Stimulated activated CD4-positive, alpha-beta T cell treated with anti-CD3 and anti-CD28 coated beads, Interleukin-2, amount 100 ng/mL, for 48 hours (primary cell): ENCODE results near the gene BSDC1.
"Not testable (repeated sequence)": the region's sequence is repeated elsewhere in the genome, so short reads cannot be mapped to it uniquely, and the experiment has no call there.

ENCODE experiments used
- DNase-seq, 2 donors: peaks; one replicate each; pipeline ENCODE4 v3.0.0-alpha.2; 2020

The BSDC1 gene

DNA sequence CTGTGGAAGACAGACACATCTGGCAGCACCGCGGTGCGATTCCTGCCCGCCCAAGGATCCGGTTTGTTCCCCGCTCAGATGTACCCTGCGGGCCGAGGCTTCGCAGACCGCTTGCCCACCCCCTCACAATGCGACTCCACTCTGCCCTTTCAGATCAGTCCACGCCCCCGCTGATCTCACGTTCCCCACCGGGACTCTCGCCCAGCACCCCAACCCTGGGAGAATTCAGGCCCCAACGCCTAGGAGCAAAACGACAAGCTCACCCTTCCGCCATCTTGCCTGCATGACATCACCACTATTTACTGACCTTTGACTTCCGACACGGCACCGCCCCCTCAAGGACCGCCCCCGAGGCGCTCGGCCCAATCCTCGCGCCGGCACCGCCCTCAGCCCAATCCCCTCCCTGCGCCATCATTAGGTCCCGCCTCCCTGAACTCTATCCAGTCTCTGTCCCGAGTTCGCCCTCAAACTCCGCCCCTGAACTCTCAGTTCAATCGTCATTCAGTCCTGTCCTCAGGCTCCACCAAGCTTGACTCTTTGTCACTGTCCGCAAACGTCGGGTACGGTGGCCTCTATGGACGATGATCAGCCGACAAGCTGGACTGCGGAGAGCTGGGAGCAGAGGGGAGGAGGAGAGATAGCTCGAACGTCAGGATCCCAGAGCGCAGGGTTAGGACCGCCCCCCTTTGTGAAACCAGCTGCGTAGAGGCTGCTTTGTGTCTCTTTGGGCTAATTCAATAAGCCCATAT lies at the start of gene BSDC1:
Gene BSDC1 (minus strand): TSS at position 301 of the 749 bp plus-strand sequence. CDS start 27 bp downstream, at position 274.
- DNase-seq = peak; percentile 98

DNA sequence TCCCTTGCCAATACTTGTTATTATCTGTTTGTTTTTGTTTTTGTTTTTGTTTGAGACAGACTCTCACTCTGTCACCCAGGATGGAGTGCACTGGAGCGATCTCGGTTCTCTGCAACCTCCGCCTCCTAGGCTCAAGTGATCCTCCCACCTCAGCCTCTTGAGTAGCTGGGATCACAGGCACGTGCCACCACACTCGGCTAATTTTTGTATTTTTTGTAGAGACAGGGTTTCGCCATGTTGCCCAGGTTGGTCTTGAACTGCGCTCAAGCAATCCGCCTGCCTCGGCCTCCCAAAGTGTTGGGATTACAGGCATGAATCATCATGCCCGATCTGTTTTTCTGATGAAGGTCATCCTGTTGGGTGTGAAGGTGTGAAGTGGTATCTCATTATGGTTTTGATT lies 47.2 kb upstream of the BSDC1 start:
- DNase-seq = not testable (repeated sequence)

DNA sequence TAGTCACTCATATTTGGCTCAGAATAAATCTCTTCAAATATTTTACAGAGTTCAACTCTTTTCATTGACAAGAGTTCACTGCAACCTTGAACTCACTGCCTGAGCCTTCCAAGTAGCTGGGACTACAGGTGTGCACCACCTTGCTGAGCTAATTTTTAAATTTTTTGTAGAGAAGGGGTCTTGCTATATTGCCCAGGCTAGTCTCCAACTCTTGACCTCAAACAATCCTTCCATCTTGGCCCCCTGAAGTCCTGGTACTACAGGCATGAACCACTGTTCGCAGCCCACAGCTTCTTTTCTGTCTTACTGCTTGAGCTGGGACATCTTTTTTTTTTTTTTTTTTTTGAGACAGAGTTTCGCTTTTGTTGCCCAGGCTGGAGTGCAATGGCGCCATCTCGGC lies 44.5 kb upstream of the BSDC1 start:
- DNase-seq = not testable (repeated sequence)

DNA sequence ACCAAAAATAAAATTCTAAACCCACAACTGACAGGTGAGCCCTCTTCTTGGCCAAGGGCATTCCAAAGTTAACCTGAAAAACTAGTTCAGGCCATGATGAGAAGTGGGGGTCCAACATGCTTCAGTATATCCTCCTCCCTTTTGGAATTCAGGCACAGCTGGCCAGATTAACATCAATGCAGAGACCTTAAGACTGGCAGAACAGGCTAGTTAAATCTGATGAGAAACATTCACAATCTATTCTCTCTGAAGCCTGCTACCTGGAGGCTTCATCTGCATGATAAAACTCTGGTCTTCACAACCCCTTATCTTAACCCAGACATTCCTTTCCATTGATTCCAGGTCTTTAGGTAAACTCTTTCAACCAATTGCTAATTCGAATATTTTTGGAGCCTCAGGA lies 43.9 kb upstream of the BSDC1 start:
- no peak for DNase-seq

GRCh38 chr1:32431736-32432400 lies 37.6 kb upstream of the BSDC1 start:
- DNase-seq = no peak

- no peak for DNase-seq
These were observed 33.2 kb upstream of the BSDC1 start for GRCh38 chr1:32427264-32427963.

GRCh38 chr1:32426489-32427255 lies 32.4 kb upstream of the BSDC1 start:
- DNase-seq = no peak

- no peak for DNase-seq
These were observed 27.5 kb upstream of the BSDC1 start for GRCh38 chr1:32421775-32422174.

- no peak for DNase-seq
These were observed 20.1 kb upstream of the BSDC1 start for GRCh38 chr1:32414186-32414886.

- DNase-seq = peak; percentile 75 to 78
These were observed 19.4 kb upstream of the BSDC1 start for GRCh38 chr1:32413507-32414185.

DNA sequence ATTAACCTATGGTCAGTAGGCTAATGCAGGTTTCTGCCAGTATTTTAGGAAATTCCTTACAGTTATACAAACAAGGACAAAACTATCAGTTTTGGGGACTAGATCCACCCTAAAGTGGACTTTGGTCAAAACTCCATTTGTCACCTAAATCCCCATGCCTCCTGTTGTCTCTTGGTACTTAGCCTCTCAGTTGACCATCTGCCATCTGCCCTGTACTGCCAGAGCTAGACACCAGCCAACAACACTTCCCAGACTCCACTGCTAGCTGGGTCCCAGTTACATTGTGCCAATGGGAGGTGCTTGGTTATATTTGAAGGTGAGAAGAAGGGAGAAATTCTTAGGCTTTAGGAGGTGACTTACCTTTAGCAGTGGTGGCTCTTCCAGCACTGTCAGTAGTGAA lies 17.0 kb upstream of the BSDC1 start:
- DNase-seq = no peak

DNA sequence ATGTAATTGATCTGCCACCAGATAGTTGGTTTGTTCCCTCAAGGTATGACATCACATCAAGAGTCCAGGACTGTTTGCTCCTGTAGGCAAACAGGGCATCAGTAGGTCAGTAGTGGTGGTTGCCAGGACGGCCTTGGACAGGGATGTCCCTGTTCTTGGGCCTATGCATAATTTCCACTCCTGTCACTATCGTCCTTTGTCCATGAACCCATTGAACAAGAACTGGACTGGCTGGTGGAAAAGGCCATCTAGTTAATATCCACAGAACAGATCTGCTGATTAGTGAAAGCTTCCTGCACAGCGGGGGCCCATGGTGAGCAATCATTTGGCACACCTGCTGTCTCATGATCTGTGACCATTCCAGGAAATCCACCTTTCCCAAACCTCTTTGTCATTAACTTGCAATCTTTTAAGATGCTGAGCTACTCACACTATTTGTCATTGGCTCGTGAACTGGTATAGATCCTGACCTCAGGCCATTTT lies 12.4 kb upstream of the BSDC1 start:
- no peak for DNase-seq

- no peak for DNase-seq
These were observed 11.6 kb upstream of the BSDC1 start for GRCh38 chr1:32405672-32406467.

DNA sequence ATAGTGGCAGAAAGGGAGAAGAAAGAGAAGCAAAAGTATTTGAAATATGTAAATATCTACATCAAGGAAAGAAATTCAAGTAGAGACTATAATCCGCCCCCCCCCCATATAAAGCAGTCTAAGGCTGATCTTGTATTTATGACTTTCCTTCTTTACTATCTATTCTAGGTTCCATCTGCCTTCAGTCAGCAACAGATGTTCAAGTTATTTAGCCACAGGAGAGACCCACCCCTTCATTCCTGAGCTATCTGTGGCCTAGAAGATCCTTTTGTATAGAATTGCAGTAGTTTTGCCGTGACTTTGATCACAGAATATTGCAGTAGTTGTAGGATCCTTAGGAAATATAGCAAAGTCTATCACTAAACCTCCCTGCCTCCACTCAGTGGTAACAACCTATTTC lies 10.7 kb upstream of the BSDC1 start:
- DNase-seq = no peak

- peak; percentile 56 to 62 for DNase-seq
These were observed 6.8 kb upstream of the BSDC1 start for GRCh38 chr1:32400876-32401631.

- no peak for DNase-seq
These were observed 5.6 kb upstream of the BSDC1 start for GRCh38 chr1:32399843-32400242.

GRCh38 chr1:32398401-32398800 lies 4.2 kb upstream of the BSDC1 start:
- DNase-seq = no peak

- DNase-seq = not testable (repeated sequence)
These were observed 2.3 kb upstream of the BSDC1 start for GRCh38 chr1:32396524-32396923.

DNA sequence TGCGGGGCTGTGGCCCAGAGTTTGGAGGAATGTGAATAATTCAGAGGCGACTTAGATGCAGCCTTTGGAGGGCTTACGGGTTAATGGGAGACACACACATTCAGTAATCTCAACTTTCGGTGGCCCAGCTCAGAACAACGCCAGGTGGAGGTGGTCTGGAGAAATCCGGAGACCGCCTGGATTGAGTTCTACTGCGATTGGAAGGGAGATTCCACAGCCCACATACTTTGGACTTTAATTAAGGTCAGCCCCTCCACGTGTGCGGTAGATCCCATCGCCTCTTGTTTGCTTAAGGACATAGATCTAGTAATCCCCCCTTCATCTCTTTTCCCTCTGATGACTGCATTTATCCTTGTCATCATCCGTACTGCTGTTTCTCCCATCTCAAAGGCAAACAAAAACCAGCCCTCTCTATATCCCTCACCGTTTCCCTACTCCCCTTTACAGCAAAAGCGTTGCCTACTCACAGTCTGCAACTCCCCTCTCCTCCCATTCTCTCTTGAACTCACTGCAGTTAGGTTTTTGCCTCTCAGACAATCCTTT lies 720 bp upstream of the BSDC1 start:
- no peak for DNase-seq

DNA sequence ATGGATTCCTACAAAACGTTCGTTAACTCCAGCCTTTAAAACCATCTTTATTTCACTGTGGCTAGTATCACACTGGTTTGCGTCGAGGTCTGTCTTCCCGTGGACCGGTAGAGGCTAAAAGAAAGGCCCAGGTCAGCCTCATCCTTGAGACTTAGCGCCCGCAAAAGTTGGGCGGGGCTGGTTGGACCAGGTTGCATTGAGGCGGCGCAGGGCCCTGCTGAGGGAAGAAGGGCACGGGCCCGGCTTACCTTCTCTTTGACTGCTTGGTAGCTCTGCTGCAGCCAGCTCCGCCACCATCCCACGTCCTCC lies 455 bp downstream of the BSDC1 start:
- peak in 1 of 2 donors; percentile 16 for DNase-seq
